ENCODE data around the gene ENO4. TPM values are rescaled to one million over a fixed set of nuclear protein-coding genes. Genes with fewer than 3 reads are reported as not detected.

ENO4 gene
- total RNA-seq = not detected

- Histone ChIP-seq H3K27me3 (no peaks in the 10 kb centered on the region), H3K4me1 (no peaks in the 10 kb centered on the region), H3K27ac (peak within 1 kb of the TSS; percentile 28), H3K36me3 (no peaks in the 10 kb centered on the region), H3K9ac (ENCODE audit: low read depth in 2 of 2, low read length in 2 of 2) (peak within 1 kb of the TSS; percentile 47 to 80), H3K9me3 (no peaks in the 10 kb centered on the region), H3K4me3 (peak within 1 kb of the TSS; percentile 66)
- intact Hi-C loops (cut with DNase I) = no loop called here
- peak; percentile 80 for DNase-seq
- TF ChIP-seq CTCF (IDR thresholded peaks at IDR 0.05) = no peak
Observed at GRCh38 chr10:116849248-116850057, at the start of gene ENO4. Gene ENO4 (plus strand): TSS chr10:116849499. CDS start chr10:116849567, 68 bp downstream.

GRCh38 chr10:116800286-116800929 lies 48.9 kb upstream of the ENO4 start:
- Histone ChIP-seq H3K9ac (ENCODE audit: low read depth in 2 of 2, low read length in 2 of 2) (no peak overlapping the region), H3K4me1 (no peaks in the 10 kb centered on the region), H3K36me3 (no peaks in the 10 kb centered on the region), H3K4me3 (no peak overlapping the region), H3K9me3 (no peaks in the 10 kb centered on the region), H3K27ac (no peak overlapping the region), H3K27me3 (no peaks in the 10 kb centered on the region)
- DNase-seq = no peak
- intact Hi-C loops (cut with DNase I) = no loop called here
- TF ChIP-seq CTCF (IDR thresholded peaks at IDR 0.05) = no peak

GRCh38 chr10:116801658-116802057 lies 47.6 kb upstream of the ENO4 start:
- no peaks in the 10 kb centered on the region for H3K36me3 ChIP-seq
- no peaks in the 10 kb centered on the region for H3K9me3 ChIP-seq
- H3K9ac ChIP-seq (ENCODE audit: low read depth in 2 of 2, low read length in 2 of 2) = no peak overlapping the region
- no peak overlapping the region for H3K4me3 ChIP-seq
- intact Hi-C loops (cut with DNase I) = no loop called here
- no peak for DNase-seq
- no peaks in the 10 kb centered on the region for H3K4me1 ChIP-seq
- no peak overlapping the region for H3K27ac ChIP-seq
- H3K27me3 ChIP-seq = no peaks in the 10 kb centered on the region
- TF ChIP-seq CTCF (IDR thresholded peaks at IDR 0.05) = no peak

GRCh38 chr10:116802474-116802873 lies 46.8 kb upstream of the ENO4 start:
- H3K27ac ChIP-seq = no peak overlapping the region
- H3K36me3 ChIP-seq = no peaks in the 10 kb centered on the region
- no peak overlapping the region for H3K4me3 ChIP-seq
- no peak for DNase-seq
- intact Hi-C loops (cut with DNase I) = no loop called here
- TF ChIP-seq CTCF (IDR thresholded peaks at IDR 0.05) = no peak
- no peak overlapping the region for H3K9ac ChIP-seq (ENCODE audit: low read depth in 2 of 2, low read length in 2 of 2)
- H3K9me3 ChIP-seq = no peaks in the 10 kb centered on the region
- no peaks in the 10 kb centered on the region for H3K27me3 ChIP-seq
- H3K4me1 ChIP-seq = no peaks in the 10 kb centered on the region

- Histone ChIP-seq H3K4me1 (no peaks in the 10 kb centered on the region), H3K27ac (no peak overlapping the region), H3K4me3 (no peak overlapping the region), H3K36me3 (no peaks in the 10 kb centered on the region), H3K9me3 (no peaks in the 10 kb centered on the region), H3K9ac (ENCODE audit: low read depth in 2 of 2, low read length in 2 of 2) (no peak overlapping the region), H3K27me3 (no peaks in the 10 kb centered on the region)
- intact Hi-C loops (cut with DNase I) = no loop called here
- DNase-seq = no peak
- no peak for TF ChIP-seq CTCF (IDR thresholded peaks at IDR 0.05)
Observed at GRCh38 chr10:116802876-116803275, 46.4 kb upstream of the ENO4 start.

Measured in colonic mucosa (tissue), 4 donors.